M059J (cell line): ENCODE data around the gene SCMH1. TPM values are rescaled to one million over a fixed set of nuclear protein-coding genes. Genes with fewer than 3 reads are reported as not detected.
A peak's percentile ranks its signal among the peaks of the same experiment; 100 is the strongest.

Experiments
- DNase-seq: peaks from one replicate; pipeline ENCODE4 v3.0.0-alpha.2; 2012; ENCODE audit warnings: low read depth
- total RNA-seq: library from RNA; depleted of rRNA; stranded (reverse); fragments of >200 nt; shearing (Covaris generic); gene quantifications from 2 replicates; pipeline ENCODE4 v1.2.3, GENCODE V29; 2014

The SCMH1 gene
- total RNA-seq, 1 experiment from 2014 or later = 28.8 TPM

GRCh38 chr1:41005876-41006275 is 236.2 kb downstream of the SCMH1 start:
- no peak for DNase-seq

- peak; percentile 99 for DNase-seq
These were observed 238.4 kb downstream of the SCMH1 start for GRCh38 chr1:41003640-41004220.

DNA sequence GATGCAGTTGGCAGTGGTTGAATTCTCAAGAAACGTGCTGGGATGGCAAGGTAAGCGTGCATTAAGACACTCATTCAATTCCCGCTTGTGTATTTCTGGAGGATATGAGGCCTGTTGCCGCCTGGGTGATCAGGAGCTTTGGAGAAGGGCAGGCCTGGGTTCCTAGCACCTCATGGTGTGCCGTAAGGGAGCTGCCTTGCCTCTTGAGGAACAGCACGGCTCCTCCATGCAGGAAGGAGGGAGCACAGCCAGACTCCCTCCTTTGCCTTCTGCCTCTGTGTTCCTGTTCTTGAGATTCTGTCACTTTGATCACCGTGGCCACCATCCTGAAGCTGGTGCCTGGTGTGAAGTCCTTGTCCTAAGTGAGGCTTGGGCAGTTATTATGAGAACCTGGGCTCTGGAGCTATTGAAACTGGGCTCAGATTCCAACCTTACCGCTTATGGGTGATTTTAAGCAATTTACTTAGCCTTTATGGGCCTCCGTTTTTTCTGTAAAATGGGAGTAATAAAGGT is 238.9 kb downstream of the SCMH1 start:
- DNase-seq = no peak

DNA sequence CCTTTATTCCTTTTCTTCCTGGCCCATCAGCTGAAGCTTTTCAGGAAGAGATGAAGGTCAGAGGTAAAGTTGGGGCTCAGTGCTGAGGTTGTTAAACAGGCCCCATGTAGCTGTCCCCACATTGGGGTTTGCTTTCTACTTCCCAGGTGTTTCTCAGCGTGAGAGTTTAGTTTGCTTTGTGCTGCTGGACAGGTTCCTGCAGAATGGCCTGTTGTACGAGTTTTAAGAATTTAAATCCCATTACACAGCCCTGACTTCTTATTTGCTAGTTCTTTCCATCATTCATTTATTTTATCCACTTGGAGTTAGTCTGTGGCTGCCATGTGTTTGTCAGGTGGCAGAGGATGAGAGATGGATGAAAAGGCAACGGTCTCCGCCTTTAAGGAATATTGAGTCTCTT is 243.4 kb downstream of the SCMH1 start:
- no peak for DNase-seq

DNA sequence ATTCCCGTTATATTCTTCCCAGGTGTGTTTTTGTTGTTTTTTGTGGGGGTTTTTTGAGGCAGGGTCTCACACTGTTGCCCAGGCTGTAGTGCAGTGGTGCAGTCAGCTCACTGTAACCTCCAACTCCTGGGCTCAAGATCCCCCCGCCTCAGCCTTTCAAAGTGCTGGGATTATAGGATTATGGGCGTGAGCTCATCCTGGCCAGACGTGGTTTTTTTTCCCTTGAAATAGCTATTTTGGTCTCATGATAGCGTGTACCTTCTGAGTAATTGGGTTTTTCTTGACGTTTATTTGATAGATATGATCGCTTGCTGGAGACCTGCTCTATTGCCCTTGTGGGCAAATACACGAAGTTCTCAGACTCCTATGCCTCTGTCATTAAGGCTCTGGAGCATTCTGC is 245.0 kb downstream of the SCMH1 start:
- DNase-seq = no peak

GRCh38 chr1:40989066-40989465 is 253.0 kb downstream of the SCMH1 start:
- DNase-seq = no peak

- no peak for DNase-seq
These were observed 253.8 kb downstream of the SCMH1 start for GRCh38 chr1:40988280-40988679.

DNA sequence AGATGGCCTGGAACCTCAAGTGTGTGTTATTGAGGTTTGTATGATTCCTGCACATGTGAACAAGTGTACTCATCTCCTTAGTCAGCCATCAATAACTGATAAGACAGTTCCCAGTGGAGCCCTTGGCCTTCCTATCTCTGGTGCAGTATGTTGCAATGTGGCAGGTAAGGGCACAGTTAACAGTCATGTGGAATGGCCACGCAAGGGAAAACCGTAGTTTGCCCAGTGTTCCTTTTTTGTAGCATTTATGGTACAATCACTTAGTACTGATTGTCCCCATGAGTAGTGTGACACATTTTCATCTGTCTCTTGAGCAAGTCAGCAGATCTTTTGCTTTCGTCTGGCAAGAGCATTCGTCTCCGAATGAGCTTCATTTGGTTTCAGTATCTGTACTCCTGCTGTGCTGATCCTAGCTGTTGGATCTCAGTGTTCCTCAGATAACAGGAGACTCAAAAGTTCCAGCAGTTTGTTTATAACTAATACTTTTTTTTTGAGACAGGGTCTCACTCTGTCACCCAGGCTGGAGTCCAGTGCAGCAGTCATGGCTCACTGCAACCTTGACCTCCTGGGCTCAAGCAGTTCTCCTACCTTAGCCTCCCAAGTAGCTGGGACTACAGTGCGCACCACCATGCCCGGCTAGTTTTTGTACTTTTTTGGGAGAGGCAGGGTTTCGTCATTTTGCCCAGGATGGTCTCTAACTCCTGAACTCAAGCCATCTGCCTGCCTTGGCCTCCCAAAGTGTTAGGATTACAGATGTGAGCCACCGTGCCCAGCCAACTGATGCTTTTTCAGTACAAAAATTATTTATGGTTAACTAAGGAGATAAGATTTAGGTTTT is 254.4 kb downstream of the SCMH1 start:
- DNase-seq = no peak

- no peak for DNase-seq
These were observed 255.2 kb downstream of the SCMH1 start for GRCh38 chr1:40986956-40987355.

DNA sequence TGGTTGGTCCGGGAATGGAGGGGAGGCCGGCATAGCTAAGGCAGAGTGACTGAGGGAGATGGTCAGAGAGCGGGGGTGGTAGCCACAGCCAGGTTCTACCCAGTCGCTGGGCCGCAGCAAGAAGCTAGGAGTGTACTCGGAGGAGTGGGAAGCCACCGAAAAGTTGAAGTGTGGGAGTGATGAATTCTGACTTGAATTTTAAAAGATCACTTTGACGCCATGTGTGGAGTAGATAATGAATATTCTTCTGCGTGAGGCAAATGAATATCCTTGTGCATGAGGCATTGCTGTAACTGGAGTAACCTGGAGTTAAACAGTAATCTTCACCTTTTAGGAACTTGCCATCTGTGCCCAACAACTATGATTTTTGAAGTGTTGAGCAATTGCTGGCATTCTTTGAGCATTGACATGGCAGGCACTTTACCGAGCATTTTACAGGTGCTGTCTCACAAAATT is 255.8 kb downstream of the SCMH1 start:
- DNase-seq = no peak

GRCh38 chr1:40985875-40986274 is 256.2 kb downstream of the SCMH1 start:
- no peak for DNase-seq

- no peak for DNase-seq
These were observed 256.9 kb downstream of the SCMH1 start for GRCh38 chr1:40985161-40985560.

DNA sequence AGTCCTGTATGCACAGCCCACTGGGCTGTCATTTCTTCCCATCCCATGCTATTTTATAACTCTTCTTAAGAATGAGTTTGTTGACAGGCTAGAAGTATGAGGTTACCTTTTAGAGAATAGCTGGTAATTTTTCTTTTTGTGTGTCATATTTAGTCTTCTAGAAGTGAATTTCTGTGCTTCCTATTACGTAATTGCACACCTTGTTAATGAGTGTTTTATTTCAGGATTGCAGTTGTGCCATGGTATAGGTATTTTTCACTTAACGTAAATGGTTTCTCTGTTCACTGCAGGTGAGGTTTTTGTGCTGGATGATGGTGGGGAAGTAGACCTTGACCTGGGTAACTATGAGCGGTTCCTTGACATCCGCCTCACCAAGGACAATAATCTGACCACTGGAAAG is 257.6 kb downstream of the SCMH1 start:
- no peak for DNase-seq

- DNase-seq = peak; percentile 11
These were observed 258.0 kb downstream of the SCMH1 start for GRCh38 chr1:40984066-40984465.

DNA sequence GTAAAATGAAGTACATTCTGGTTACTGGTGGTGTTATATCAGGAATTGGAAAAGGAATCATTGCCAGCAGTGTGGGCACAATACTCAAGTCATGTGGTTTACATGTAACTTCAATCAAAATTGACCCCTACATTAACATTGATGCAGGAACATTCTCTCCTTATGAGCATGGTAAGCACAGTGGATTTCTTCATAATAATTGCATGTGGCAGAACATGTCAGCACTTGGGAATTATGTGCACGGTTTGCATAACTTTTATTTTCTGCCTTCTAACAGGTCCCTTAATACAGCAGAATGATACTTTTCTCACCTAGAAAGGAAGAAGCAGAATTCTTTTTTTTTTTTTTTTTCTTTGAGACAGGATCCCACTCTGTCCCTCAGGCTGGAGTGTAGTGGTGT is 258.8 kb downstream of the SCMH1 start:
- DNase-seq = no peak

- DNase-seq = peak; percentile 19
These were observed 259.4 kb downstream of the SCMH1 start for GRCh38 chr1:40982721-40983120.

- no peak for DNase-seq
These were observed 260.2 kb downstream of the SCMH1 start for GRCh38 chr1:40981691-40982448.

GRCh38 chr1:40980453-40981121 is 261.5 kb downstream of the SCMH1 start:
- peak; percentile 61 for DNase-seq

DNA sequence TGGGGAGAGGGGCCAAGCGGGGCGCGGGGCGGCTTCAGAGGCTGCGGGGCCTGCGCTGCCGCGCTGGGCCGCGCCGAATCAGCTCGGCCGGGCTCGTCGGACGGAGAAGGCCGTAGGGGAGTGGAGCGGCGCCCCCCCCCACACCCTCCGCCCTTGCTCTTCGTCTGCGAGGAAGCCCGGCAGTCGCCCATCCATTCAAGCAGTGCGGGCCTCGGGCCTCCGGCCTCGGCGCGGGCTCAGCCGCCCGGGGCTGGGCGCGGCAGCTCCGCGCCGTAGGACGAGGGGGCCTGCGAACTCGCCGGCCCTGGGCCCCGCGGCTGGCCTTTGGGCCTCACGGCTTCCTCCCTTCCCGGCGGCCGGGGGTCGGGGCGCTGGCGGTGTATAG is 262.0 kb downstream of the SCMH1 start:
- no peak for DNase-seq

GRCh38 chr1:40979241-40980067 is 262.7 kb downstream of the SCMH1 start, which contains the start of gene CTPS1:
Gene CTPS1 (plus strand): TSS chr1:40979696. CDS start chr1:40983291, 3,595 bp downstream.
- DNase-seq = peak; percentile 90

GRCh38 chr1:40978886-40979240 is 263.2 kb downstream of the SCMH1 start:
- DNase-seq = no peak
